DOHH2 (cell line): ENCODE results near the gene PCDH9.

ENCODE experiments used
- H3F3A ChIP-seq: fragments of 200-600 bp; sonication (generic), shearing (Covaris generic); 2 replicates; pipeline ENCODE4 v1.6.0; 2016; ENCODE audit warnings: antibody characterized with exemption, mild to moderate bottlenecking; ENCODE audit not compliant: control insufficient read depth, insufficient read depth
- H3K27ac ChIP-seq: fragments of 200-600 bp; sonication (generic); 2 replicates; pipeline ENCODE4 v1.5.1; 2014; ENCODE audit warnings: low read depth, mild to moderate bottlenecking, low read length, moderate library complexity
- H3K27me3 ChIP-seq: fragments of 200-600 bp; sonication (generic); 2 replicates; pipeline ENCODE4 v1.6.1; 2014; ENCODE audit warnings: mild to moderate bottlenecking, low read length, mixed read lengths; ENCODE audit not compliant: control insufficient read depth
- H3K36me3 ChIP-seq: fragments of 200-600 bp; sonication (generic); 2 replicates; pipeline ENCODE4 v1.6.1; 2014; ENCODE audit warnings: mild to moderate bottlenecking, low read length, moderate library complexity, mixed read lengths; ENCODE audit not compliant: control insufficient read depth
- H3K4me1 ChIP-seq: fragments of 200-600 bp; sonication (generic); 2 replicates; pipeline ENCODE4 v1.6.1; 2014; ENCODE audit warnings: mild to moderate bottlenecking, low read length, mixed read lengths; ENCODE audit not compliant: control insufficient read depth
- H3K4me2 ChIP-seq: fragments of 200-600 bp; sonication (generic); 2 replicates; pipeline ENCODE4 v1.6.0; 2014; ENCODE audit warnings: mild to moderate bottlenecking, low read length, moderate library complexity
- H3K4me3 ChIP-seq: fragments of 200-600 bp; sonication (generic); 2 replicates; pipeline ENCODE4 v1.5.1; 2014; ENCODE audit warnings: mild to moderate bottlenecking, low read length, mixed read lengths
- H3K79me2 ChIP-seq: fragments of 200-600 bp; sonication (generic); 2 replicates; pipeline ENCODE4 v1.6.1; 2014; ENCODE audit warnings: mild to moderate bottlenecking, low read length, mixed read lengths; ENCODE audit not compliant: control insufficient read depth
- H3K9me2 ChIP-seq: fragments of 200-600 bp; sonication (generic); replicated peaks from 2 replicates; pipeline ENCODE4 v1.6.1; 2014; ENCODE audit warnings: mild to moderate bottlenecking, low read length, mixed read lengths; ENCODE audit not compliant: control insufficient read depth
- H3K9me3 ChIP-seq: fragments of 200-600 bp; sonication (generic); 2 replicates; pipeline ENCODE4 v1.6.1; 2014; ENCODE audit warnings: antibody characterized with exemption, low read length, mixed read lengths; ENCODE audit not compliant: control insufficient read depth, insufficient read depth
- H4K20me1 ChIP-seq: fragments of 200-600 bp; sonication (generic); 2 replicates; pipeline ENCODE4 v1.6.0; 2014; ENCODE audit warnings: low read depth, mild to moderate bottlenecking, antibody characterized with exemption, low read length, moderate library complexity; ENCODE audit not compliant: control insufficient read depth, insufficient read depth
- EZH2phosphoT487 ChIP-seq: fragments of 200-600 bp; sonication (generic); IDR thresholded peaks from 2 replicates; pipeline ENCODE4 v1.6.1; 2017; ENCODE audit warnings: borderline replicate concordance, mild to moderate bottlenecking, antibody characterized with exemption, low read length, moderate library complexity, mixed read lengths
- TF ChIP-seq, protein P1 (sequence below): fragments of 200-600 bp; sonication (generic); IDR thresholded peaks from one replicate; pipeline ENCODE4 v1.5.1; 2014; ENCODE audit warnings: antibody characterized with exemption, mild to moderate bottlenecking, low read depth, low read length; ENCODE audit not compliant: poor library complexity, severe bottlenecking

The PCDH9 gene

DNA sequence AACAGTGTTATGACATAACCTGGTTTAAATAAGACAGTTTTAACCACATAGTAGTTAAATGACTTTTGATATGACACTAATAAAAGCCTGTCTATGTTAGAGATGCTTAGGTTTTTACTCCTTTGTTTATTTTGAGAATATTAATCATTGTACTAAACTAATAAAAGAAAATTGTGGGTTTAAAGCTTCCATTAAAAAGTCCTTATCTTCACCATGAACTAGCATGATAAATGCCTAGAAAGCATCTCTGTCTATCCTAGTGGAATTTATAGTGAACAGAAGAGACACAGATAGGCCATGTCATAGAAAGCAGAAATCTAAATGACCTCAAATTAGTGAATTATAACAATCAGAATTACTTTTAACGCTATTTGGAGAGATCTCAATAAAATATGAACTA is 255.2 kb downstream of the PCDH9 start:
- Histone ChIP-seq H3K79me2 (no peaks in the 10 kb centered on the region), H3K4me2 (no peak overlapping the region), H3K9me2 (no peaks in the 10 kb centered on the region), H3K36me3 (no peaks in the 10 kb centered on the region), H3F3A (no peaks in the 10 kb centered on the region), H3K4me3 (no peak overlapping the region), H3K27ac (no peak overlapping the region), H3K4me1 (peaks cover 4% of the 10 kb centered on the region), H3K27me3 (no peaks in the 10 kb centered on the region), H4K20me1 (no peaks in the 10 kb centered on the region), H3K9me3 (no peaks in the 10 kb centered on the region)
- TF ChIP-seq, protein P1, sequence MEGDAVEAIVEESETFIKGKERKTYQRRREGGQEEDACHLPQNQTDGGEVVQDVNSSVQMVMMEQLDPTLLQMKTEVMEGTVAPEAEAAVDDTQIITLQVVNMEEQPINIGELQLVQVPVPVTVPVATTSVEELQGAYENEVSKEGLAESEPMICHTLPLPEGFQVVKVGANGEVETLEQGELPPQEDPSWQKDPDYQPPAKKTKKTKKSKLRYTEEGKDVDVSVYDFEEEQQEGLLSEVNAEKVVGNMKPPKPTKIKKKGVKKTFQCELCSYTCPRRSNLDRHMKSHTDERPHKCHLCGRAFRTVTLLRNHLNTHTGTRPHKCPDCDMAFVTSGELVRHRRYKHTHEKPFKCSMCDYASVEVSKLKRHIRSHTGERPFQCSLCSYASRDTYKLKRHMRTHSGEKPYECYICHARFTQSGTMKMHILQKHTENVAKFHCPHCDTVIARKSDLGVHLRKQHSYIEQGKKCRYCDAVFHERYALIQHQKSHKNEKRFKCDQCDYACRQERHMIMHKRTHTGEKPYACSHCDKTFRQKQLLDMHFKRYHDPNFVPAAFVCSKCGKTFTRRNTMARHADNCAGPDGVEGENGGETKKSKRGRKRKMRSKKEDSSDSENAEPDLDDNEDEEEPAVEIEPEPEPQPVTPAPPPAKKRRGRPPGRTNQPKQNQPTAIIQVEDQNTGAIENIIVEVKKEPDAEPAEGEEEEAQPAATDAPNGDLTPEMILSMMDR = no peak
- no peak for TF ChIP-seq EZH2phosphoT487

GRCh38 chr13:66974174-66974573 is 256.0 kb downstream of the PCDH9 start:
- H3K4me3 ChIP-seq = no peak overlapping the region
- no peaks in the 10 kb centered on the region for H3K36me3 ChIP-seq
- H4K20me1 ChIP-seq = no peaks in the 10 kb centered on the region
- TF ChIP-seq EZH2phosphoT487 = no peak
- TF ChIP-seq, protein P1 = no peak
- H3K4me1 ChIP-seq = peaks cover 5% of the 10 kb centered on the region
- no peak overlapping the region for H3K4me2 ChIP-seq
- no peaks in the 10 kb centered on the region for H3K9me2 ChIP-seq
- no peaks in the 10 kb centered on the region for H3K27me3 ChIP-seq
- H3K9me3 ChIP-seq = no peaks in the 10 kb centered on the region
- no peak overlapping the region for H3K27ac ChIP-seq
- H3K79me2 ChIP-seq = no peaks in the 10 kb centered on the region
- no peaks in the 10 kb centered on the region for H3F3A ChIP-seq

DNA sequence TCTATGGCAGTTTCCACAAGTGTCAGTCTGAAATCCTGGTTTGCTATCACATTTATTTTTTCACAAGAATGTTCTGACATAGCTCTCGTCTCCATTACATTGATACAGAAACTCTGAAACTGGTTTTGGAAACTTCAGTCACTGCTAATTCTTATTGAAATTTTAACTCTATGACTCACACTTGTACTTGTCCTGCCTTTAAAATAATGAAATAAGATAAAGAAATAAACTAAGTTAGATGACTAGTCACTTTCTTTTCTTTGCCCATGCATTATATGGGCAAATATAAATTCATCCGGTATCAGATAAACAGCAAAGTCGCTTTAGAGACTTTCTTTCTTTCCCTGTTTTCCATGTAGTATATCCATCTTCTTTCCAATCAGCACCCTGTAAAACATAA is 257.5 kb downstream of the PCDH9 start:
- H3K36me3 ChIP-seq = no peaks in the 10 kb centered on the region
- H3F3A ChIP-seq = no peaks in the 10 kb centered on the region
- H3K27ac ChIP-seq = no peak overlapping the region
- no peaks in the 10 kb centered on the region for H3K79me2 ChIP-seq
- H3K27me3 ChIP-seq = no peaks in the 10 kb centered on the region
- peaks cover 5% of the 10 kb centered on the region for H3K4me1 ChIP-seq
- no peak for TF ChIP-seq EZH2phosphoT487
- TF ChIP-seq, protein P1 = no peak
- H3K4me3 ChIP-seq = no peak overlapping the region
- no peaks in the 10 kb centered on the region for H3K9me3 ChIP-seq
- H3K9me2 ChIP-seq = no peaks in the 10 kb centered on the region
- no peak overlapping the region for H3K4me2 ChIP-seq
- H4K20me1 ChIP-seq = no peaks in the 10 kb centered on the region

GRCh38 chr13:66971004-66971403 is 259.1 kb downstream of the PCDH9 start:
- Histone ChIP-seq H3K79me2 (no peaks in the 10 kb centered on the region), H3F3A (no peaks in the 10 kb centered on the region), H3K36me3 (no peaks in the 10 kb centered on the region), H3K27me3 (no peaks in the 10 kb centered on the region), H3K9me3 (no peaks in the 10 kb centered on the region), H3K4me3 (no peak overlapping the region), H3K4me1 (peaks cover 5% of the 10 kb centered on the region), H3K27ac (no peak overlapping the region), H3K4me2 (no peak overlapping the region), H3K9me2 (no peaks in the 10 kb centered on the region), H4K20me1 (no peaks in the 10 kb centered on the region)
- TF ChIP-seq, protein P1 = no peak
- TF ChIP-seq EZH2phosphoT487 = no peak
